H1 (cell line): ENCODE data around the gene RAB3IL1. TPM values are rescaled to one million over a fixed set of nuclear protein-coding genes. Genes with fewer than 3 reads are reported as not detected.

Source experiments
- CTCF ChIA-PET: fragments of 300-600 bp; sonication (Branson Sonifier 250); formaldehyde crosslinking; loops from one replicate; lab custom pipeline; 2021; ENCODE audit not compliant: partially characterized antibody; lab: Charles Lee
- POLR2A ChIA-PET: fragments of 300-600 bp; sonication (Branson Sonifier 250); formaldehyde crosslinking; loops from one replicate; lab custom pipeline; 2021; ENCODE audit warnings: inconsistent platforms; ENCODE audit not compliant: partially characterized antibody; lab: Charles Lee
- DNase-seq, 2 experiments: peaks; one replicate each; pipeline versions ENCODE4 v3.0.0 to v3.0.0-alpha.2; 2010 to 2022; ENCODE audit warnings: low spot score in 2 of 2, low read depth in 1 of 2, mixed read lengths in 1 of 2
- FAIRE-seq: peaks from 2 replicates; lab custom pipeline; 2011; peaks lifted over from hg19 to GRCh38; lab: Jason Lieb, UNC
- H2AFZ ChIP-seq: 2 replicates; pipeline ENCODE4 v1.8.1; 2012; ENCODE audit warnings: low read length, inconsistent platforms
- H2AK5ac ChIP-seq: 2 replicates; pipeline ENCODE4 v1.6.1; 2013; ENCODE audit warnings: low read depth, low read length
- H2BK120ac ChIP-seq: replicated peaks from 2 replicates; pipeline ENCODE3; 2013; ENCODE audit warnings: low read depth, low read length, inconsistent platforms
- H2BK12ac ChIP-seq: 2 replicates; pipeline ENCODE4 v1.6.1; 2013; ENCODE audit warnings: low read depth, low read length
- H2BK15ac ChIP-seq: 2 replicates; pipeline ENCODE4 v1.6.1; 2013; ENCODE audit warnings: low read length
- H2BK20ac ChIP-seq: 2 replicates; pipeline ENCODE4 v1.6.1; 2013; ENCODE audit warnings: low read length
- H2BK5ac ChIP-seq: 2 replicates; pipeline ENCODE4 v1.6.1; 2013; ENCODE audit warnings: low read depth, low read length
- H3K14ac ChIP-seq: 2 replicates; pipeline ENCODE4 v1.6.1; 2013; ENCODE audit warnings: inconsistent platforms; ENCODE audit not compliant: insufficient read length
- H3K18ac ChIP-seq: 2 replicates; pipeline ENCODE4 v1.6.1; 2013; ENCODE audit warnings: low read length; ENCODE audit errors: extremely low read depth
- H3K23ac ChIP-seq: 2 replicates; pipeline ENCODE4 v1.6.1; 2013; ENCODE audit warnings: inconsistent platforms; ENCODE audit not compliant: insufficient read length
- H3K23me2 ChIP-seq: 2 replicates; pipeline ENCODE4 v1.6.1; 2013; ENCODE audit warnings: low read depth, low read length
- H3K27ac ChIP-seq: 2 replicates; pipeline ENCODE4 v1.6.1; 2011; ENCODE audit warnings: low read depth, low read length, inconsistent platforms
- H3K27me3 ChIP-seq, 4 experiments: replicated peaks in 1 of 4; 1 replicate in 1 of 4; 2 replicates in 3 of 4; pipeline versions ENCODE4 v1.6.1 to v1.8.1; 2011 to 2013; ENCODE audit warnings: low read length in 3 of 4, mild to moderate bottlenecking in 3 of 4, inconsistent platforms in 2 of 4, mixed read lengths in 2 of 4, moderate library complexity in 1 of 4; ENCODE audit not compliant: control insufficient read depth in 3 of 4, insufficient read depth in 3 of 4; ENCODE audit errors: extremely low read depth in 1 of 4
- H3K36me3 ChIP-seq, 4 experiments: 2 replicates each; pipeline versions ENCODE4 v1.6.1 to v1.8.1; 2011 to 2013; ENCODE audit warnings: mild to moderate bottlenecking in 4 of 4, low read length in 3 of 4, moderate library complexity in 2 of 4, control low read depth in 1 of 4, inconsistent platforms in 1 of 4; ENCODE audit not compliant: insufficient read depth in 4 of 4, control insufficient read depth in 2 of 4
- H3K4ac ChIP-seq: replicated peaks from 2 replicates; pipeline ENCODE3; 2013; ENCODE audit warnings: low read length, low read depth, mixed read lengths, inconsistent platforms; ENCODE audit not compliant: insufficient read length
- H3K4me1 ChIP-seq, 4 experiments: replicated peaks in 1 of 4; 1 replicate in 1 of 4; 2 replicates in 3 of 4; pipeline versions ENCODE4 v1.6.1 to v1.8.1; 2011 to 2013; ENCODE audit warnings: low read length in 3 of 4, inconsistent platforms in 2 of 4, mixed read lengths in 1 of 4; ENCODE audit not compliant: insufficient read depth in 4 of 4, control insufficient read depth in 3 of 4
- H3K4me2 ChIP-seq, 2 experiments: 2 replicates each; pipeline versions ENCODE4 v1.6.1 to v1.8.1; 2011 to 2013; ENCODE audit warnings: low read depth in 2 of 2, low read length in 2 of 2, control low read depth in 1 of 2, inconsistent platforms in 1 of 2, mild to moderate bottlenecking in 1 of 2; ENCODE audit not compliant: insufficient read depth in 1 of 2
- H3K4me3 ChIP-seq, 4 experiments: fragments of 200-600, 300-600 bp in 1 of 4; sonication (generic), shearing (Covaris generic), sonication (Bioruptor Twin) in 1 of 4; 2 replicates each; pipeline versions ENCODE4 v1.5.1 to v1.8.1; 2011 to 2016; ENCODE audit warnings: low read length in 4 of 4, low read depth in 3 of 4, control low read depth in 2 of 4, inconsistent platforms in 2 of 4, mild to moderate bottlenecking in 2 of 4, mixed read lengths in 1 of 4, moderate library complexity in 1 of 4; ENCODE audit not compliant: insufficient read depth in 2 of 4; ENCODE audit errors: extremely low read depth in 1 of 4
- H3K56ac ChIP-seq: replicated peaks from 2 replicates; pipeline ENCODE3; 2013; ENCODE audit warnings: low read depth, mild to moderate bottlenecking, mixed read lengths, low read length, inconsistent platforms; ENCODE audit not compliant: insufficient read length
- H3K79me1 ChIP-seq: 2 replicates; pipeline ENCODE4 v1.6.1; 2013; ENCODE audit warnings: low read depth, low read length, control low read depth
- H3K79me2 ChIP-seq, 2 experiments: 2 replicates each; pipeline versions ENCODE4 v1.6.1 to v1.8.1; 2012 to 2013; ENCODE audit warnings: low read length in 2 of 2, mild to moderate bottlenecking in 2 of 2, inconsistent platforms in 1 of 2; ENCODE audit not compliant: insufficient read depth in 2 of 2, control insufficient read depth in 1 of 2
- H3K9ac ChIP-seq, 4 experiments: replicated peaks in 1 of 4; 1 replicate in 1 of 4; 2 replicates in 3 of 4; pipeline versions ENCODE4 v1.6.1 to v1.8.1; 2011 to 2013; ENCODE audit warnings: low read depth in 3 of 4, low read length in 3 of 4, control low read depth in 2 of 4, mild to moderate bottlenecking in 2 of 4, moderate library complexity in 2 of 4, inconsistent platforms in 1 of 4; ENCODE audit errors: extremely low read depth in 1 of 4
- H3K9me3 ChIP-seq, 2 experiments: 2 replicates each; pipeline versions ENCODE4 v1.6.1 to v1.8.1; 2012 to 2013; ENCODE audit warnings: mild to moderate bottlenecking in 2 of 2, moderate library complexity in 2 of 2, control low read depth in 1 of 2, inconsistent platforms in 1 of 2, low read depth in 1 of 2, low read length in 1 of 2, mixed read lengths in 1 of 2; ENCODE audit not compliant: insufficient read depth in 2 of 2
- H4K20me1 ChIP-seq, 2 experiments: replicated peaks in 1 of 2; 2 replicates each; pipeline versions ENCODE3 to v1.8.1; 2011 to 2013; ENCODE audit warnings: inconsistent platforms in 2 of 2, low read length in 2 of 2, mild to moderate bottlenecking in 1 of 2; ENCODE audit not compliant: insufficient read depth in 2 of 2, control insufficient read depth in 1 of 2
- H4K5ac ChIP-seq: 2 replicates; pipeline ENCODE4 v1.6.1; 2013; ENCODE audit warnings: low read length, low read depth, mixed read lengths, inconsistent platforms; ENCODE audit not compliant: insufficient read length
- H4K8ac ChIP-seq: 2 replicates; pipeline ENCODE4 v1.8.0; 2013; ENCODE audit warnings: mild to moderate bottlenecking, moderate library complexity, low read length, inconsistent platforms; ENCODE audit not compliant: insufficient read depth; ENCODE audit errors: extremely low read depth
- H4K91ac ChIP-seq: replicated peaks from 2 replicates; pipeline ENCODE3; 2013; ENCODE audit warnings: low read length, mixed read lengths, inconsistent platforms; ENCODE audit not compliant: insufficient read length
- BACH1 ChIP-seq: IDR thresholded peaks from 2 replicates; pipeline ENCODE4 v1.6.1; 2012; ENCODE audit warnings: low read length, improper control_type of control experiment
- KDM5A ChIP-seq: fragments of 200-600 bp; IDR thresholded peaks from 2 replicates; pipeline ENCODE4 v1.7.1; 2012; ENCODE audit warnings: mild to moderate bottlenecking, low read length, inconsistent platforms, mixed read lengths
- RNF2 ChIP-seq: fragments of 200-900, 300-1000 bp; sonication (generic); IDR thresholded peaks from 2 replicates; pipeline ENCODE4 v1.7.1; 2016; ENCODE audit warnings: borderline replicate concordance, low read depth, mild to moderate bottlenecking, antibody characterized with exemption, low read length; ENCODE audit not compliant: poor library complexity, severe bottlenecking; ENCODE audit errors: missing control alignments
- SP1 ChIP-seq: IDR thresholded peaks from 2 replicates; pipeline ENCODE4 v1.6.1; 2011; ENCODE audit warnings: low read depth, low read length
- WGBS, 2 experiments: shearing (Covaris generic) in 1 of 2; methylation state at CpG; one replicate each; pipeline versions ENCODE4 v1.1.6 to v1.1.7; 2013 to 2015; ENCODE audit warnings: low lambda C conversion rate in 2 of 2, mixed read lengths in 2 of 2, inconsistent platforms in 1 of 2, low coverage in 1 of 2, missing lambda C conversion rate in 1 of 2; ENCODE audit not compliant: insufficient replicate concordance in 2 of 2, insufficient coverage in 1 of 2, insufficient read length in 1 of 2; ENCODE audit errors: extremely low coverage in 1 of 2, missing lambda C conversion rate in 1 of 2; 5-methylcytosine and 5-hydroxymethylcytosine counted together
- polyA plus RNA-seq, 7 experiments: library from polyadenylated mRNA; depleted of rRNA in 3 of 7; stranded (reverse) in 5 of 7; unstranded in 2 of 7; fragments of >200 nt in 5 of 7; fragments of 200-250 nt in 2 of 7; gene quantifications; 1 replicate in 5 of 7; 2 replicates in 1 of 7; 4 replicates in 1 of 7; pipeline versions ENCODE4 v1.2.1 to v1.2.3, GENCODE V29; 2011 to 2013; ENCODE audit warnings: missing spikeins in 2 of 7, mixed read lengths in 2 of 7
- total RNA-seq: library from RNA; stranded (reverse); fragmentation: NEBNext Ultra II Directional; extraction: Animal tissue kit (Norgen Biotek cat#: 25700); gene quantifications from 2 replicates; pipeline ENCODE4 v1.2.1, GENCODE V29; 2021

RAB3IL1 gene
- total and polyA plus RNA-seq, 2 of the 8 experiments (the other 6 are each of a cell fraction or from before 2014, with no cell fraction given), result 6.8 to 7.9 TPM

- peaks cover 34 to 87% (median 63%) of the 10 kb centered on the region in 4 experiments for H3K36me3 ChIP-seq
- POLR2A ChIA-PET, result interaction anchor here (0.8 to 1.5 kb wide), 5 partner anchors 8 to 56 kb away, joined by 3 to 4 read pairs (median 3); partner anchors contain the start of genes FEN1 and TMEM258
- no peak for TF ChIP-seq RNF2
- TF ChIP-seq KDM5A, result no peak
- TF ChIP-seq BACH1, result no peak
- no peak for TF ChIP-seq SP1
Measured at GRCh38 chr11:61848631-61849030, 68.7 kb downstream of the RAB3IL1 start.

More at GRCh38 chr11:61848631-61849030, 68.7 kb downstream of the RAB3IL1 start:
- Histone ChIP-seq H3K4me3 (no peak overlapping the region), H2BK120ac (no peak overlapping the region), H3K18ac (no peak overlapping the region), H3K4me2 (no peak overlapping the region), H3K27me3 (no peaks in the 10 kb centered on the region), H2BK20ac (no peak overlapping the region), H4K20me1 (peaks cover 8 to 21% of the 10 kb centered on the region in 2 experiments), H3K79me1 (peaks cover 3% of the 10 kb centered on the region; the same call in 1 of the 2 replicates), H4K5ac (no peak overlapping the region), H4K91ac (no peak overlapping the region), H3K56ac (no peak overlapping the region), H3K4ac (no peak overlapping the region), H3K79me2 (no peaks in the 10 kb centered on the region), H2BK12ac (no peak overlapping the region), H2AK5ac (no peak overlapping the region), H3K14ac (no peak overlapping the region), H4K8ac (no peak overlapping the region), H2BK5ac (no peak overlapping the region), H2AFZ (no peak overlapping the region), H2BK15ac (no peak overlapping the region), H3K23ac (no peak overlapping the region), H3K23me2 (no peaks in the 10 kb centered on the region), H3K4me1 (no peaks in the 10 kb centered on the region; a peak in 1 of 7 replicates), H3K27ac (no peak overlapping the region), H3K9ac (no peak overlapping the region), H3K9me3 (no peaks in the 10 kb centered on the region; a peak in 1 of 4 replicates)
- 88% methylated on average over 9 of the region's 9 CpGs; no CpG with 5 or more reads in 1 of the 2 experiments for WGBS, 2 experiments
- no peak for DNase-seq
- FAIRE-seq, result no peak
- CTCF ChIA-PET, result interaction anchor here (0.7 to 2.6 kb wide), 4 partner anchors 51 to 522 kb away, joined by 3 to 11 read pairs (median 3); no protein-coding TSS in a partner anchor
